ENCODE measurements around the gene HOXB7. TPM values are rescaled to one million over a fixed set of nuclear protein-coding genes. Genes with fewer than 3 reads are reported as not detected.
A peak's percentile ranks its signal among the peaks of the same experiment; 100 is the strongest.

HOXB7 gene
- total RNA-seq, result 10 to 100 TPM; 10.7 to 22.8 (median 19.0) TPM

- peaks cover 0 to 3% of the 10 kb centered on the region in 2 donors for H3K27me3 ChIP-seq
- DNase-seq, result peak; percentile 82 to 91 (median 90)
- peak; percentile 73 to 82 for TF ChIP-seq POLR2A (IDR thresholded peaks at IDR 0.05)
- TF ChIP-seq CTCF (IDR thresholded peaks at IDR 0.05), result peak in 1 of 6 experiments; percentile 10
- H3K27ac ChIP-seq, result peak within 1 kb of the TSS; percentile 64 to 92 (median 80)
- no peaks in the 10 kb centered on the region for H3K9me3 ChIP-seq
- peaks cover 0 to 36% (median 14%) of the 10 kb centered on the region in 4 donors for H3K4me1 ChIP-seq
- H3K36me3 ChIP-seq, result peaks cover 0 to 4% (median 0%) of the 10 kb centered on the region in 3 donors
- H3K4me3 ChIP-seq, result peak within 1 kb of the TSS; percentile 63 to 71 (median 66)
These were observed at the start of gene HOXB7 for GRCh38 chr17:48610282-48611211. HOXB7 (minus strand) TSS chr17:48611017; CDS start chr17:48610918, 99 bp downstream.

- Histone ChIP-seq H3K27me3 (no peaks in the 10 kb centered on the region), H3K36me3 (no peaks in the 10 kb centered on the region), H3K9me3 (no peaks in the 10 kb centered on the region), H3K27ac (no peak overlapping the region), H3K4me3 (no peak overlapping the region), H3K4me1 (no peaks in the 10 kb centered on the region)
- no peak for DNase-seq
- no peak for TF ChIP-seq POLR2A (IDR thresholded peaks at IDR 0.05)
- no peak for TF ChIP-seq CTCF (IDR thresholded peaks at IDR 0.05)
These were observed 45.1 kb upstream of the HOXB7 start for GRCh38 chr17:48655913-48656312.

GRCh38 chr17:48649741-48650140, 38.9 kb upstream of the HOXB7 start:
- H3K9me3 ChIP-seq, result no peaks in the 10 kb centered on the region
- no peak for DNase-seq
- peaks cover 0 to 10% (median 0%) of the 10 kb centered on the region in 4 donors for H3K4me1 ChIP-seq
- H3K27ac ChIP-seq, result no peak overlapping the region
- H3K36me3 ChIP-seq, result no peaks in the 10 kb centered on the region
- H3K27me3 ChIP-seq, result peaks cover 0 to 14% of the 10 kb centered on the region in 2 donors
- H3K4me3 ChIP-seq, result no peak overlapping the region
- no peak for TF ChIP-seq POLR2A (IDR thresholded peaks at IDR 0.05)
- TF ChIP-seq CTCF (IDR thresholded peaks at IDR 0.05), result no peak

GRCh38 chr17:48647963-48648245, 37.1 kb upstream of the HOXB7 start:
- Histone ChIP-seq H3K27ac (peak overlapping the region in 3 of 4 donors; percentile 85 to 95 (median 92)), H3K36me3 (no peaks in the 10 kb centered on the region), H3K27me3 (peaks cover 0 to 17% of the 10 kb centered on the region in 2 donors), H3K4me1 (peaks cover 0 to 13% (median 5%) of the 10 kb centered on the region in 4 donors), H3K9me3 (no peaks in the 10 kb centered on the region), H3K4me3 (peak overlapping the region in 2 of 4 donors; percentile 65 to 74)
- DNase-seq, result no peak
- TF ChIP-seq CTCF (IDR thresholded peaks at IDR 0.05) (peak in 1 of 6 experiments; percentile 1), POLR2A (IDR thresholded peaks at IDR 0.05) (no peak)

- H3K27ac ChIP-seq, result peak overlapping the region in 3 of 4 donors; percentile 85 to 95 (median 92)
- TF ChIP-seq CTCF (IDR thresholded peaks at IDR 0.05) (peak in 3 of 6 experiments; percentile 4 to 16 (median 13)), POLR2A (IDR thresholded peaks at IDR 0.05) (peak; percentile 34 to 69)
- H3K36me3 ChIP-seq, result no peaks in the 10 kb centered on the region
- peaks cover 0 to 23% of the 10 kb centered on the region in 2 donors for H3K27me3 ChIP-seq
- DNase-seq, result no peak
- peak overlapping the region; percentile 46 to 74 (median 59) for H3K4me3 ChIP-seq
- H3K9me3 ChIP-seq, result no peaks in the 10 kb centered on the region
- H3K4me1 ChIP-seq, result peaks cover 0 to 19% (median 5%) of the 10 kb centered on the region in 4 donors
These were observed 36.5 kb upstream of the HOXB7 start for GRCh38 chr17:48647103-48647962.

Data from Peyer's patch (tissue), 4 donors.